ENCODE data around the gene SLC25A21. TPM values are rescaled to one million over a fixed set of nuclear protein-coding genes. Genes with fewer than 3 reads are reported as not detected.

Gene SLC25A21
- total RNA-seq, 1 experiment from 2014 or later: 2.1 TPM

- H3K27me3 ChIP-seq (ENCODE audit: control insufficient read depth, insufficient read depth, low read length): no peaks in the 10 kb centered on the region
- POLR2A ChIA-PET: no interaction called here
- no peak overlapping the region for H3K27ac ChIP-seq (ENCODE audit: low read length)
These were observed 458.3 kb downstream of the SLC25A21 start for GRCh38 chr14:36713960-36714703.

GRCh38 chr14:36707570-36707969 is 464.8 kb downstream of the SLC25A21 start:
- Histone ChIP-seq H3K27ac (ENCODE audit: low read length) (no peak overlapping the region), H3K4me1 (ENCODE audit: control insufficient read depth, insufficient read depth, low read length) (no peaks in the 10 kb centered on the region), H3K36me3 (ENCODE audit: control insufficient read depth, insufficient read depth, low read length) (no peaks in the 10 kb centered on the region), H3K27me3 (ENCODE audit: control insufficient read depth, insufficient read depth, low read length) (no peaks in the 10 kb centered on the region), H3K4me3 (ENCODE audit: low read depth in 2 of 2, low read length in 2 of 2) (no peak overlapping the region), H3K9me3 (ENCODE audit: control insufficient read depth, insufficient read depth, low read depth, low read length) (no peaks in the 10 kb centered on the region)
- POLR2A ChIA-PET: no interaction called here
- intact Hi-C loops (cut with micrococcal nuclease; ENCODE audit: unreplicated experiment): no loop called here
- in situ Hi-C loops (cut with HindIII; ENCODE audit: low pct_unique_long_range_greater_than_20kb, low sequenced_read_pairs): no loop called here
- no peak for ATAC-seq
- TF ChIP-seq CTCF (IDR thresholded peaks at IDR 0.05) (no peak), TCF7L2 (IDR thresholded peaks at IDR 0.05; ENCODE audit: low read depth, low read length) (no peak), SIN3A (IDR thresholded peaks at IDR 0.05; ENCODE audit: borderline replicate concordance, insufficient read depth, low read depth, low read length) (no peak), POLR2AphosphoS5 (IDR thresholded peaks at IDR 0.05; ENCODE audit: low read depth, low read length) (no peak)
- CTCF ChIA-PET: no interaction called here
- no peak for DNase-seq (ENCODE audit: low read depth, low spot score)
- no TSS peak for BruUV-seq (replicated peaks)

More at GRCh38 chr14:36713960-36714703, 458.3 kb downstream of the SLC25A21 start:
- Histone ChIP-seq H3K4me1 (ENCODE audit: control insufficient read depth, insufficient read depth, low read length) (no peaks in the 10 kb centered on the region), H3K36me3 (ENCODE audit: control insufficient read depth, insufficient read depth, low read length) (no peaks in the 10 kb centered on the region), H3K4me3 (ENCODE audit: low read depth in 2 of 2, low read length in 2 of 2) (no peak overlapping the region), H3K9me3 (ENCODE audit: control insufficient read depth, insufficient read depth, low read depth, low read length) (no peaks in the 10 kb centered on the region)
- CTCF ChIA-PET: interaction anchor here (0.6 kb wide), 1 partner anchor 102 kb away, joined by 7 read pairs; no protein-coding TSS in a partner anchor
- intact Hi-C loops (cut with micrococcal nuclease; ENCODE audit: unreplicated experiment): no loop called here
- in situ Hi-C loops (cut with HindIII; ENCODE audit: low pct_unique_long_range_greater_than_20kb, low sequenced_read_pairs): no loop called here
- DNase-seq (ENCODE audit: low read depth, low spot score) (no peak), ATAC-seq (no peak)
- TF ChIP-seq TCF7L2 (IDR thresholded peaks at IDR 0.05; ENCODE audit: low read depth, low read length): no peak
- TF ChIP-seq CTCF (IDR thresholded peaks at IDR 0.05): no peak
- no peak for TF ChIP-seq SIN3A (IDR thresholded peaks at IDR 0.05; ENCODE audit: borderline replicate concordance, insufficient read depth, low read depth, low read length)
- no peak for TF ChIP-seq POLR2AphosphoS5 (IDR thresholded peaks at IDR 0.05; ENCODE audit: low read depth, low read length)
- no peak for TF ChIP-seq REST (IDR thresholded peaks at IDR 0.05; ENCODE audit: insufficient read depth in 1 of 2, low read depth in 2 of 2, low read length in 1 of 2)
- BruUV-seq (replicated peaks): no TSS peak
